ENCODE data around the gene SHB.

SHB gene

GRCh38 chr9:37986771-37987258 lies 82.2 kb downstream of the SHB start:
- no peak overlapping the region for H3K4me3 ChIP-seq
- no peak for TF ChIP-seq CTCF (IDR thresholded peaks at IDR 0.05)
- H3K27ac ChIP-seq: no peak overlapping the region
- DNase-seq (ENCODE audit: low spot score): no peak

- TF ChIP-seq CTCF (IDR thresholded peaks at IDR 0.05): no peak
- H3K4me3 ChIP-seq: no peak overlapping the region
- H3K27ac ChIP-seq: no peak overlapping the region
- DNase-seq (ENCODE audit: low spot score): no peak
Measured at GRCh38 chr9:37986001-37986400, 83.0 kb downstream of the SHB start.

GRCh38 chr9:37984672-37985611 lies 84.1 kb downstream of the SHB start:
- no peak overlapping the region for H3K27ac ChIP-seq
- H3K4me3 ChIP-seq: no peak overlapping the region
- no peak for TF ChIP-seq CTCF (IDR thresholded peaks at IDR 0.05)
- no peak for DNase-seq (ENCODE audit: low spot score)

- Histone ChIP-seq H3K4me3 (no peak overlapping the region), H3K27ac (no peak overlapping the region)
- no peak for DNase-seq (ENCODE audit: low spot score)
- no peak for TF ChIP-seq CTCF (IDR thresholded peaks at IDR 0.05)
Measured at GRCh38 chr9:37984278-37984671, 84.8 kb downstream of the SHB start.

- H3K27ac ChIP-seq: no peak overlapping the region
- TF ChIP-seq CTCF (IDR thresholded peaks at IDR 0.05): no peak
- no peak for DNase-seq (ENCODE audit: low spot score)
- no peak overlapping the region for H3K4me3 ChIP-seq
Measured at GRCh38 chr9:37983381-37984067, 85.5 kb downstream of the SHB start.

GRCh38 chr9:37979844-37980243 lies 89.2 kb downstream of the SHB start:
- no peak for DNase-seq (ENCODE audit: low spot score)
- Histone ChIP-seq H3K27ac (no peak overlapping the region), H3K4me3 (no peak overlapping the region)
- no peak for TF ChIP-seq CTCF (IDR thresholded peaks at IDR 0.05)
